Measurements from ENCODE around the gene ZFYVE26.

DNA sequence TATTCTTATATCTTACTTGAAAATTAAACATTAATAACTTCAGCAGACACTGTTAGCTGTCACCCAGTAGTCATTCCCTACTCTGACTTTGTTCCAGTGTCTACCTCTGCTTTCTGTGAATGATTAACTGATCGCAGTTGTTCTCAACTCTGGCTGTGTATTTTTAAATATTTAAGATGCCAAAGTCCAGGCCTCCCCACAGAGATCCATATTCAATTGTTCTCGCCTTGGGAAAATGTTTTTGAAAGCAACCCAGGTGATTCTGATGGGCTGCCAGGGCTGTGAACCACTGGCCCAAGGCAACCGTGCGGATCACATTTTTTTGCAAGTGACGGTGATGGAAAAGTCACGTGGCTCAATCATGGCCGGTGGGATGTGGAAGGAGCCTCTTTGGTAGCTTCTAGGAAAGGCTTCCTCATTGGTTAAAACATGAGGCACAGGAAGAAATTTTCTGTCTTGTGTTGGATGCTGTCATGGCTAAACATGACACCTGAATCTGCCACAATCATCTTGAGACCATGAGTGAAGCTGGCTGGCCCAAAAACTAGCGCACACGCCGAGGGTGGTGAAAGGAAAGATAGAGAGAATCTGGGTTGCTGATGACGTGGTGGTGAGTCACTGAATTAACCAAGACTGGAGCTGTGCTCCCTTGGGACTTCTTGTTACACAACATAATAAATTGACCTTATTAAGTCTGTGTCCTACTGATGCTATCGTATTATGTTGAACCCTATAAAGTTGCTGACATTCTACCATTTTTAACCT lies 77.5 kb downstream of the ZFYVE26 start:
- TF ChIP-seq ESRRG (CRISPR knock-in tag; IDR thresholded peaks at IDR 0.05) (no peak), ISL1 (CRISPR knock-in tag; IDR thresholded peaks at IDR 0.05) (peak; percentile 41; the same call in 1 of the 2 replicates), PPARA (CRISPR knock-in tag; IDR thresholded peaks at IDR 0.05; ENCODE audit: borderline replicate concordance) (no peak), ARNTL (CRISPR knock-in tag; IDR thresholded peaks at IDR 0.05; ENCODE audit: borderline replicate concordance, low read depth) (no peak), ZNF70 (CRISPR knock-in tag; IDR thresholded peaks at IDR 0.05) (no peak), TCF4 (CRISPR knock-in tag; IDR thresholded peaks at IDR 0.05; ENCODE audit: borderline replicate concordance) (no peak), GLIS3 (CRISPR knock-in tag; IDR thresholded peaks at IDR 0.05) (no peak)
- TF ChIP-seq, protein P1, sequence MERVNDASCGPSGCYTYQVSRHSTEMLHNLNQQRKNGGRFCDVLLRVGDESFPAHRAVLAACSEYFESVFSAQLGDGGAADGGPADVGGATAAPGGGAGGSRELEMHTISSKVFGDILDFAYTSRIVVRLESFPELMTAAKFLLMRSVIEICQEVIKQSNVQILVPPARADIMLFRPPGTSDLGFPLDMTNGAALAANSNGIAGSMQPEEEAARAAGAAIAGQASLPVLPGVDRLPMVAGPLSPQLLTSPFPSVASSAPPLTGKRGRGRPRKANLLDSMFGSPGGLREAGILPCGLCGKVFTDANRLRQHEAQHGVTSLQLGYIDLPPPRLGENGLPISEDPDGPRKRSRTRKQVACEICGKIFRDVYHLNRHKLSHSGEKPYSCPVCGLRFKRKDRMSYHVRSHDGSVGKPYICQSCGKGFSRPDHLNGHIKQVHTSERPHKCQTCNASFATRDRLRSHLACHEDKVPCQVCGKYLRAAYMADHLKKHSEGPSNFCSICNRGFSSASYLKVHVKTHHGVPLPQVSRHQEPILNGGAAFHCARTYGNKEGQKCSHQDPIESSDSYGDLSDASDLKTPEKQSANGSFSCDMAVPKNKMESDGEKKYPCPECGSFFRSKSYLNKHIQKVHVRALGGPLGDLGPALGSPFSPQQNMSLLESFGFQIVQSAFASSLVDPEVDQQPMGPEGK (CRISPR knock-in tag; IDR thresholded peaks at IDR 0.05; ENCODE audit: borderline replicate concordance) = no peak
- TF ChIP-seq, protein P2, sequence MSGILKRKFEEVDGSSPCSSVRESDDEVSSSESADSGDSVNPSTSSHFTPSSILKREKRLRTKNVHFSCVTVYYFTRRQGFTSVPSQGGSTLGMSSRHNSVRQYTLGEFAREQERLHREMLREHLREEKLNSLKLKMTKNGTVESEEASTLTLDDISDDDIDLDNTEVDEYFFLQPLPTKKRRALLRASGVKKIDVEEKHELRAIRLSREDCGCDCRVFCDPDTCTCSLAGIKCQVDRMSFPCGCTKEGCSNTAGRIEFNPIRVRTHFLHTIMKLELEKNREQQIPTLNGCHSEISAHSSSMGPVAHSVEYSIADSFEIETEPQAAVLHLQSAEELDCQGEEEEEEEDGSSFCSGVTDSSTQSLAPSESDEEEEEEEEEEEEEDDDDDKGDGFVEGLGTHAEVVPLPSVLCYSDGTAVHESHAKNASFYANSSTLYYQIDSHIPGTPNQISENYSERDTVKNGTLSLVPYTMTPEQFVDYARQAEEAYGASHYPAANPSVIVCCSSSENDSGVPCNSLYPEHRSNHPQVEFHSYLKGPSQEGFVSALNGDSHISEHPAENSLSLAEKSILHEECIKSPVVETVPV (CRISPR knock-in tag; IDR thresholded peaks at IDR 0.05) = no peak
- TF ChIP-seq, protein P3, sequence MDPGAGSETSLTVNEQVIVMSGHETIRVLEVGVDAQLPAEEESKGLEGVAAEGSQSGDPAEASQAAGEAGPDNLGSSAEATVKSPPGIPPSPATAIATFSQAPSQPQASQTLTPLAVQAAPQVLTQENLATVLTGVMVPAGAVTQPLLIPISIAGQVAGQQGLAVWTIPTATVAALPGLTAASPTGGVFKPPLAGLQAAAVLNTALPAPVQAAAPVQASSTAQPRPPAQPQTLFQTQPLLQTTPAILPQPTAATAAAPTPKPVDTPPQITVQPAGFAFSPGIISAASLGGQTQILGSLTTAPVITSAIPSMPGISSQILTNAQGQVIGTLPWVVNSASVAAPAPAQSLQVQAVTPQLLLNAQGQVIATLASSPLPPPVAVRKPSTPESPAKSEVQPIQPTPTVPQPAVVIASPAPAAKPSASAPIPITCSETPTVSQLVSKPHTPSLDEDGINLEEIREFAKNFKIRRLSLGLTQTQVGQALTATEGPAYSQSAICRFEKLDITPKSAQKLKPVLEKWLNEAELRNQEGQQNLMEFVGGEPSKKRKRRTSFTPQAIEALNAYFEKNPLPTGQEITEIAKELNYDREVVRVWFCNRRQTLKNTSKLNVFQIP (CRISPR knock-in tag; IDR thresholded peaks at IDR 0.05; ENCODE audit: borderline replicate concordance, low read depth) = no peak

All from SK-N-SH treated with all-trans-retinoic acid at 6 μM for 48 hours (cell line).